ENCODE data around the gene COL16A1. TPM values are rescaled to one million over a fixed set of nuclear protein-coding genes. Genes with fewer than 3 reads are reported as not detected.

Gene COL16A1
- total and polyA plus RNA-seq, 9 donors, result 19.8 to 237 (median 157) TPM

- DNase-seq, result no peak
- WGBS, 3 donors, result 72 to 90% (median 84%) methylated on average over 7 of the region's 7 CpGs
- no peaks in the 10 kb centered on the region for H3K4me1 ChIP-seq (ENCODE audit: insufficient read depth)
- intact Hi-C loops (cut with DNase I), result loop anchor here in 1 of 4 donors (5.0 kb wide), 1 partner anchor 123 kb away; no protein-coding TSS in a partner anchor
- TF ChIP-seq POLR2A (IDR thresholded peaks at IDR 0.05) (no peak), CTCF (IDR thresholded peaks at IDR 0.05) (no peak), EP300 (IDR thresholded peaks at IDR 0.05) (no peak)
- H3K27me3 ChIP-seq, result no peaks in the 10 kb centered on the region
- H3K4me3 ChIP-seq, result no peak overlapping the region
- no peaks in the 10 kb centered on the region for H3K9me3 ChIP-seq
- H3K36me3 ChIP-seq, result no peaks in the 10 kb centered on the region
- no peak overlapping the region for H3K27ac ChIP-seq
Measured at GRCh38 chr1:31734582-31735107, 30.8 kb upstream of the COL16A1 start.

DNA sequence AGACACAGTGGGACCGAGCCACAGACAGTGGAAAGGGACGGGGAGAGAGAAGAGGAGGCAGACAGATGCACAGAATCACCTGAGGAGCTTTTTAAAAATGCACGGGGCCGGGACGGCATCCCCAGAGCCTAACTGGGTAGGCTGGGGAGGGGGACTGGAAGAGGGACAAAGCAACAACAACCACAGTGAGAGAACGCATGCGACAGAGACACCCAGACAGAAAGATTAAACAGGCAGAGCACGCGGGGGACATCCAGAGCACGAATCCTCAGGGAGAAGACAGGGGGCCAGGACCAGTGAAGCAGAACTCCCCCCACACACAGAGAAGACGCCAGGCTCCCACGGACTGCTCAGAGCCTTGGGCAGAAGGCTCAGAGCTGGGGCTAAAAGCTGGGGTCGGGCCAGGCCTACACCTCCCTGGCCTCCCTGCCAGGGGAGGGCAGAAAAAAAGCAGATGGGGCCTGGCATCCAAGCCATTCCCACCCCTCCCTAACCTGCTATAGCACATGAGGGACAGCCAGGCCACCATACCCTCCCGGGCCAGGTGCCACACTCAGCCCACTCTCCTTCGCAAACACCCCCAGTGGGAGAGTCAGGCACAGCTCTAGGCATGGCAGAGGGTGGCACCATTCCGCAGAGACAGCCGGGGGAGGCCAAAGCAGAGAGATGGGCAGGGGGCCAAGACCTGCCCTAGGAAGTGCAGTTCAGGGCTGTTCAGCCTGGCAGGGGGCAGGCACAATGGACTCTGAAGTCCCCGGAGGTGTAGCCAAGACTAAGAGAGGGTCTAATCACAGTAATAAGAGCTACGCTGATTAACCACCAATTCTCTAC lies 29.8 kb upstream of the COL16A1 start:
- no peak for TF ChIP-seq EP300 (IDR thresholded peaks at IDR 0.05)
- TF ChIP-seq POLR2A (IDR thresholded peaks at IDR 0.05), result no peak
- no peak for TF ChIP-seq CTCF (IDR thresholded peaks at IDR 0.05)
- H3K36me3 ChIP-seq, result no peaks in the 10 kb centered on the region
- H3K4me1 ChIP-seq (ENCODE audit: insufficient read depth), result no peaks in the 10 kb centered on the region
- 77 to 80% (median 77%) methylated on average over 19 of the region's 19 CpGs for WGBS, 3 donors
- H3K4me3 ChIP-seq, result no peak overlapping the region
- intact Hi-C loops (cut with DNase I), result no loop called here
- H3K27ac ChIP-seq, result no peak overlapping the region
- no peak for DNase-seq
- no peaks in the 10 kb centered on the region for H3K9me3 ChIP-seq
- no peaks in the 10 kb centered on the region for H3K27me3 ChIP-seq

DNA sequence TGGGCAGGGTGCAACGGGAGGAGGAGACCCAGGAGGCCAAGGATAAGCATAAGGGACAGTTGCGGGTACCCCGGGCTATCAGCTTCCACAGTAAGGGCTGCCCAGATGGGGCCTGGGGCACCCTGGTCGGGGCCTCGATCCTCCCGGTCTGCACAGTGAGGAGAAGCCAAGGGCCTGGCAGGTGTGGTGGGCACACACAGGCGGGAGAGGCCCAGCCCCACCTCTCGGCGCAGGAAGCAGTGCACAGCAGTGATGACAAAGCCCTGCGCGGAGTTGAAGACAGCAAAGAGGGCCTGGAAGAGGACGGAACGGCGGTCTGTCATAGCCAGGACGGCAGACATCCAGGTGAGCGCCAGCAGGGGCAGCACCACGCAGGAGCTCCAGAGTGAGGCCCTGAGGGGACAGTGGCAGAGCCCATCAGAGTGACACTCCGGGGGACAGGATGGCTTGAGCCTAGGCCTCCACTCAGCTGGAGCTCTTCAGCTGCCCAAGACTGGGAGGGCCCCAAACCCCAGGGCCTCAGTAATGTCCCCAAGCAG lies 29.0 kb upstream of the COL16A1 start:
- H3K36me3 ChIP-seq, result no peaks in the 10 kb centered on the region
- no peak overlapping the region for H3K27ac ChIP-seq
- H3K4me3 ChIP-seq, result no peak overlapping the region
- no peak for TF ChIP-seq POLR2A (IDR thresholded peaks at IDR 0.05)
- no peak for TF ChIP-seq CTCF (IDR thresholded peaks at IDR 0.05)
- no peak for TF ChIP-seq EP300 (IDR thresholded peaks at IDR 0.05)
- no peaks in the 10 kb centered on the region for H3K9me3 ChIP-seq
- no peaks in the 10 kb centered on the region for H3K4me1 ChIP-seq (ENCODE audit: insufficient read depth)
- H3K27me3 ChIP-seq, result no peaks in the 10 kb centered on the region
- intact Hi-C loops (cut with DNase I), result no loop called here
- 90 to 92% (median 90%) methylated on average over 18 of the region's 18 CpGs for WGBS, 3 donors
- no peak for DNase-seq

GRCh38 chr1:31732343-31732742 lies 28.5 kb upstream of the COL16A1 start:
- Histone ChIP-seq H3K9me3 (no peaks in the 10 kb centered on the region), H3K27me3 (no peaks in the 10 kb centered on the region), H3K27ac (no peak overlapping the region), H3K4me3 (no peak overlapping the region), H3K36me3 (no peaks in the 10 kb centered on the region), H3K4me1 (ENCODE audit: insufficient read depth) (no peaks in the 10 kb centered on the region)
- intact Hi-C loops (cut with DNase I), result no loop called here
- 80 to 89% (median 81%) methylated on average over 6 of the region's 6 CpGs for WGBS, 3 donors
- no peak for TF ChIP-seq EP300 (IDR thresholded peaks at IDR 0.05)
- no peak for TF ChIP-seq CTCF (IDR thresholded peaks at IDR 0.05)
- TF ChIP-seq POLR2A (IDR thresholded peaks at IDR 0.05), result no peak
- DNase-seq, result no peak

Data from ovary (tissue), 9 donors.